Measurements from ENCODE around the gene RPL12. TPM values are rescaled to one million over a fixed set of nuclear protein-coding genes. Genes with fewer than 3 reads are reported as not detected.

The RPL12 gene
- total RNA-seq, 3 donors from 2014 or later (not counting 1 experiment from before 2014, with no cell fraction given) = 561 to 770 (median 724) TPM

DNA sequence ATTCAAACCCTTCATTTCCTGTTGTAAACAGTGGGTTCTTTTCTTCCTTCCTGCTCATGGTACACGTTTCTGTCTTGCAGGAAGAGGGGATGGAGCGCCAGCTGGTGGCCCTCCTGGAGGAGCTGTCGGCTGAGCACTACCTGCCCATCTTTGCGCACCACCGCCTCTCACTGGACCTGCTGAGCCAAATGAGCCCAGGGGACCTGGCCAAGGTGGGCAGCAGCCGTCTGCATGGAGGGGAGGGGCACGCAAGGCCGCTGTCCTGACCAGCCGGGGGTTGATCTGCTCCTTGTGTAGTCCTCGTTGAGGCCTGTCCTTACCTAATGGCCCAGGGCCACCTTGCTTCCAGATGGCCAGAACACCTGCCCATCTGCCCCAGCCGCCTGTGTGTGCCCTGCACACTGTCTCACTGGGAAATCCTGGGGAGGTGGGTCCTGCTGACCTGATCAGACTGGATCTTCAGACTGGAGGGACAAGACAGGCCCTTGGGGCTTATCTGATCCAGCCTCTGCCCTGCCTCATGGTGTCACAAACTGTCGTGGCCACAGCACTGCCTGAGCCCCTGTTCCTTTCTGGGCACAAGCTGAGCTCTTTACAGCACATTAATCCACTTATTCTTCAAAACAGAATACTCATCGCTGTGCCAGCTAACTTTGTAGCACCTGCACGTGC lies 44.8 kb upstream of the RPL12 start:
- Histone ChIP-seq H3K4me3 (ENCODE audit: low read length) (no peak overlapping the region), H3K4me1 (ENCODE audit: control insufficient read depth, insufficient read depth, low read length) (no peaks in the 10 kb centered on the region), H3K27me3 (ENCODE audit: control insufficient read depth, insufficient read depth, low read length) (no peaks in the 10 kb centered on the region), H3K9me3 (ENCODE audit: control insufficient read depth, insufficient read depth, low read length) (no peaks in the 10 kb centered on the region), H3K36me3 (ENCODE audit: control insufficient read depth, insufficient read depth, low read length) (peaks cover 24% of the 10 kb centered on the region), H3K27ac (ENCODE audit: low read length) (no peak overlapping the region)
- Mint-ChIP-seq H3K9me3 (no peaks in the 10 kb centered on the region), H3K27me3 (ENCODE audit: low read depth in 2 of 2) (no peaks in the 10 kb centered on the region), H3K4me1 (no peaks in the 10 kb centered on the region), H3K4me3 (no peak overlapping the region), H3K36me3 (no peaks in the 10 kb centered on the region), H3K27ac (no peak overlapping the region)
- ATAC-seq = no peak
- no peak for DNase-seq
- intact Hi-C loops (cut with micrococcal nuclease) = no loop called here
- WGBS (ENCODE audit: insufficient coverage) = 86% methylated on average over 14 of the region's 14 CpGs
- no peak for TF ChIP-seq CTCF (IDR thresholded peaks at IDR 0.05)

DNA sequence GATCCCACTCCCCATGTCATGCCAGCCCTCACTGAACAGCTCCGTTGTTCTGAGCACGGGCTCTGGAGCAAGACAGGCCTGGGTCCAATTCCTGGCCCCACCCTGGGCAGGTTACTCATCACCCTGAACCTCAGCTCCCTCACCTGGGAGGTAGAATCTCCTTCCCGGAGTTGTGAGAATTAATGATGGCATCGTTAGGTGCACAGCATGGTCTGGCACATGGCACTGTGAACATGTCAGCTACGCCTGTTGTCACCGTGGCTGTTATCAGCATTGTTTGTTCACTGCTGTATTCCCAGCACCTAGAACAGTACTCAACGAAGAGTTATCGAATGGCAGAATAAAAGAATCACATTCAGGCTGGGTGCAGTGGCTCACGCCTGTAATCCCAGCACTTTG lies 43.1 kb upstream of the RPL12 start:
- no peaks in the 10 kb centered on the region for H3K27me3 ChIP-seq (ENCODE audit: control insufficient read depth, insufficient read depth, low read length)
- H3K27me3 Mint-ChIP-seq (ENCODE audit: low read depth in 2 of 2) = no peaks in the 10 kb centered on the region
- no peak overlapping the region for H3K4me3 ChIP-seq (ENCODE audit: low read length)
- peaks cover 7% of the 10 kb centered on the region for H3K36me3 Mint-ChIP-seq
- DNase-seq (no peak), ATAC-seq (no peak)
- no peaks in the 10 kb centered on the region for H3K9me3 ChIP-seq (ENCODE audit: control insufficient read depth, insufficient read depth, low read length)
- intact Hi-C loops (cut with micrococcal nuclease) = no loop called here
- H3K4me1 Mint-ChIP-seq = peaks cover 0 to 4% of the 10 kb centered on the region in 2 donors
- no peaks in the 10 kb centered on the region for H3K9me3 Mint-ChIP-seq
- H3K27ac Mint-ChIP-seq = no peak overlapping the region
- H3K27ac ChIP-seq (ENCODE audit: low read length) = no peak overlapping the region
- no peak overlapping the region for H3K4me3 Mint-ChIP-seq
- TF ChIP-seq CTCF (IDR thresholded peaks at IDR 0.05) = no peak
- no peaks in the 10 kb centered on the region for H3K4me1 ChIP-seq (ENCODE audit: control insufficient read depth, insufficient read depth, low read length)
- 97% methylated on average over 9 of the region's 9 CpGs for WGBS (ENCODE audit: insufficient coverage)
- H3K36me3 ChIP-seq (ENCODE audit: control insufficient read depth, insufficient read depth, low read length) = peaks cover 29% of the 10 kb centered on the region

DNA sequence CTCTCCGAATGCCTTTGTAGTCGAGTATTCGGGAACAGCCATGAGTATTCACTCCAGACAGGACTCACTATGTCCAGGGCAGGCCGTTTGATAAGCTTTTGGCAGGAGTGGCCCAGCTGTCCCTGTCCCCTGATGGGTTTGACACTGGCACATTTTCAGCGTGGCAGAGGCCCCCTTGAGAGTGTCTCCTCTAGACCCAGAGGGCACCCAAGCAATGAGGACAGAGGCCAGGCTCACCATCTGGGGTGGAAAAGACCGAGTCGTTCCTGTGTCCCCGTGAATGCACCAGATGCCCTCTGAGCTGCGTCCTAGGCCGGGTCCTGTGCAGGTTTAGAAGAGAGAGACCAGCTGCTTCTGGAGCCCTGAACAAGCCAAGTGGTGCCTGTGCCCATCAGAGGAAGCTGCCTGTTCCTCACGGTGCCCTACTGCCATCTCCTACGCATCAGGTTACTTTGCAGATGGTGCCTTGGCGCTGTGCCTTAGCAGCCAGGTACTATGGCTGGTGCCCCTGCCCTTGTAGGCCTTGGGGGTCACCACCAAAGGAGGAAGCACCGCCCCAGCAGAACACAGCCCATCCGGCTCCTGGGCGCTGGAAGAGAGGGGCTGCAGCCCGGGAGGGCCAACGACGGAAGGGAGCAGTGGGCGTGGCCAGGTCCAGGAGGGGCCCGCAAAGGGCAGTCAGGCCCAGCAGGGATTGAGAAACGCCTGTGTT lies 42.5 kb upstream of the RPL12 start:
- WGBS (ENCODE audit: insufficient coverage) = 95% methylated on average over 22 of the region's 22 CpGs
- peaks cover 29% of the 10 kb centered on the region for H3K36me3 ChIP-seq (ENCODE audit: control insufficient read depth, insufficient read depth, low read length)
- H3K4me1 Mint-ChIP-seq = peaks cover 0 to 4% of the 10 kb centered on the region in 2 donors

More for the DNA sequence above, 42.5 kb upstream of the RPL12 start:
- TF ChIP-seq CTCF (IDR thresholded peaks at IDR 0.05) = no peak
- peaks cover 7% of the 10 kb centered on the region for H3K36me3 Mint-ChIP-seq
- H3K4me3 Mint-ChIP-seq = no peak overlapping the region
- H3K27ac ChIP-seq (ENCODE audit: low read length) = no peak overlapping the region
- no peaks in the 10 kb centered on the region for H3K9me3 Mint-ChIP-seq
- no peaks in the 10 kb centered on the region for H3K9me3 ChIP-seq (ENCODE audit: control insufficient read depth, insufficient read depth, low read length)
- DNase-seq (no peak), ATAC-seq (no peak)
- no peaks in the 10 kb centered on the region for H3K27me3 Mint-ChIP-seq (ENCODE audit: low read depth in 2 of 2)
- no peaks in the 10 kb centered on the region for H3K4me1 ChIP-seq (ENCODE audit: control insufficient read depth, insufficient read depth, low read length)
- intact Hi-C loops (cut with micrococcal nuclease) = no loop called here
- no peak overlapping the region for H3K27ac Mint-ChIP-seq
- H3K27me3 ChIP-seq (ENCODE audit: control insufficient read depth, insufficient read depth, low read length) = no peaks in the 10 kb centered on the region
- H3K4me3 ChIP-seq (ENCODE audit: low read length) = no peak overlapping the region

Data from natural killer cell (primary cell).